Astrocyte (in vitro differentiated cells and primary cell): ENCODE data around the gene IL21R. TPM values are rescaled to one million over a fixed set of nuclear protein-coding genes. Genes with fewer than 3 reads are reported as not detected.

Source experiments
- DNase-seq: peaks from one replicate; pipeline ENCODE4 v3.0.0-alpha.2; 2010; ENCODE audit warnings: low read depth
- FAIRE-seq: peaks from 2 replicates; lab custom pipeline; 2011; peaks lifted over from hg19 to GRCh38; lab: Jason Lieb, UNC
- H2AFZ ChIP-seq: 2 replicates; pipeline ENCODE4 v1.6.0; 2012; ENCODE audit warnings: low read depth, low read length, inconsistent platforms
- H3K27ac ChIP-seq: 2 replicates; pipeline ENCODE4 v1.5.1; 2011; ENCODE audit warnings: low read depth, low read length, inconsistent platforms
- H3K27me3 ChIP-seq: 2 replicates; pipeline ENCODE4 v1.6.0; 2011; ENCODE audit warnings: low read length, inconsistent platforms; ENCODE audit not compliant: insufficient read depth
- H3K36me3 ChIP-seq: 2 replicates; pipeline ENCODE4 v1.5.1; 2011; ENCODE audit warnings: low read length, inconsistent platforms; ENCODE audit not compliant: insufficient read depth
- H3K4me1 ChIP-seq: 2 replicates; pipeline ENCODE4 v1.5.1; 2011; ENCODE audit warnings: low read length, inconsistent platforms; ENCODE audit not compliant: insufficient read depth
- H3K4me2 ChIP-seq: 2 replicates; pipeline ENCODE4 v1.6.0; 2012; ENCODE audit warnings: low read length, inconsistent platforms
- H3K4me3 ChIP-seq: 2 replicates; pipeline ENCODE4 v1.5.1; 2011; ENCODE audit warnings: low read depth, mild to moderate bottlenecking, low read length, inconsistent platforms; ENCODE audit not compliant: insufficient read depth
- H3K79me2 ChIP-seq: 2 replicates; pipeline ENCODE4 v1.6.0; 2012; ENCODE audit warnings: mild to moderate bottlenecking, low read length, inconsistent platforms; ENCODE audit not compliant: insufficient read depth
- H3K9ac ChIP-seq: 2 replicates; pipeline ENCODE4 v1.6.0; 2012; ENCODE audit warnings: mild to moderate bottlenecking, low read length, inconsistent platforms
- H3K9me3 ChIP-seq: 2 replicates; pipeline ENCODE4 v1.5.1; 2012; ENCODE audit warnings: low read depth, mild to moderate bottlenecking, low read length, inconsistent platforms; ENCODE audit not compliant: insufficient read depth
- H4K20me1 ChIP-seq: 2 replicates; pipeline ENCODE4 v1.6.0; 2012; ENCODE audit warnings: low read length, inconsistent platforms; ENCODE audit not compliant: insufficient read depth
- H3K27ac Mint-ChIP-seq: one replicate; pipeline ENCODE4 v1.8.0; 2021; ENCODE audit warnings: mild to moderate bottlenecking, mixed read lengths; ENCODE audit not compliant: unreplicated experiment
- H3K27me3 Mint-ChIP-seq: one replicate; pipeline ENCODE4 v1.8.0; 2021; ENCODE audit warnings: low read depth, mixed read lengths; ENCODE audit not compliant: unreplicated experiment
- H3K36me3 Mint-ChIP-seq: one replicate; pipeline ENCODE4 v1.8.0; 2021; ENCODE audit warnings: low read depth, mixed read lengths; ENCODE audit not compliant: unreplicated experiment
- H3K4me1 Mint-ChIP-seq: one replicate; pipeline ENCODE4 v1.8.0; 2021; ENCODE audit warnings: low read depth, mixed read lengths; ENCODE audit not compliant: unreplicated experiment
- H3K4me3 Mint-ChIP-seq: one replicate; pipeline ENCODE4 v1.8.0; 2021; ENCODE audit warnings: mild to moderate bottlenecking, moderate library complexity, mixed read lengths; ENCODE audit not compliant: unreplicated experiment
- H3K9me3 Mint-ChIP-seq: one replicate; pipeline ENCODE4 v1.8.0; 2021; ENCODE audit warnings: mild to moderate bottlenecking, mixed read lengths; ENCODE audit not compliant: unreplicated experiment
- EZH2 ChIP-seq: IDR thresholded peaks from 2 replicates; pipeline ENCODE4 v1.6.1; 2012; ENCODE audit warnings: mild to moderate bottlenecking, low read length, inconsistent platforms; ENCODE audit not compliant: insufficient read depth
- total RNA-seq: library from RNA; stranded (reverse); gene quantifications from 2 replicates; pipeline ENCODE4 v1.2.1, GENCODE V29; 2021
- TF ChIP-seq, protein P1 (sequence below): IDR thresholded peaks from 2 replicates; pipeline ENCODE4 v1.5.1; 2011; ENCODE audit warnings: low read depth, mild to moderate bottlenecking, inconsistent platforms, low read length, moderate library complexity; ENCODE audit not compliant: insufficient read depth

IL21R gene
- total RNA-seq, 1 donor from 2014 or later: 1.8 TPM

DNA sequence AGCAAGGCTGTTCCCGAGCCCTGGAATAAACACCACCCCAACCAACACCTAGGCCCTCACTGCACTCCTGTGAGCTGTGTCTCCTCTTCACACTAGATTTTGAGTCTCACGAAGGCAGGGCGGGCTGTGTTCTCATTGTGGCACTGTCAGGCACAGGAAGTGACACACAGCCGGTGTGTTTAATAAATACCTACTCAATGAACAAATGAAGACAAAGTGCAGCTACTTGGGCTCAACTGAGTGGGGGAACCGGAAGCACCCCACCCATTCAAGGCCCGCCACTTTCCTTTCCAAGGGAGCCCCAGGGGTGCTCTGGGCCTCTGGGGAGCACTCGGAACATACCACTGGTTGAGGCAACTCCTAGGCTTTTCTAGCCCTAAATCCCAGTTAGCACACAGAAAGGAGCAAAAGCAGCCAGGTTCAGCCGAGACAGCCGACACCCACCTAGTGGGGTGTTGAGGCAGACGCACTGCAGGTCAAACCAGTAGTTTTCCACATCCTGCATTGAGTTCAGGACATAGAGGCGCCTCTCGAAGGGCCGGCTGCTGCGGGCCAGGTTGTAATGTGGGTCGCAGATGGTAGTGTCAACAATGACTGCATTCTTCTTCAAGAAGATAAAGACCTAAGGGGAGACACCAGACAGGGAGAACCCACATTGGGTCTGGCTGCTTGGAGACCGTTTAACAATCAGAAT lies 90.1 kb downstream of the IL21R start:
- no peaks in the 10 kb centered on the region for H3K27me3 Mint-ChIP-seq
- Histone ChIP-seq H3K4me2 (peak overlapping the region; percentile 22), H3K27me3 (no peaks in the 10 kb centered on the region), H3K9ac (no peak overlapping the region), H3K79me2 (peaks cover 2% of the 10 kb centered on the region), H4K20me1 (peaks cover 3% of the 10 kb centered on the region), H3K4me1 (peaks cover 29% of the 10 kb centered on the region), H3K27ac (peak overlapping the region; percentile 30), H2AFZ (no peak overlapping the region), H3K36me3 (peaks cover 59% of the 10 kb centered on the region), H3K4me3 (no peak overlapping the region), H3K9me3 (no peaks in the 10 kb centered on the region)
- H3K36me3 Mint-ChIP-seq: peaks cover 34% of the 10 kb centered on the region
- DNase-seq (no peak), FAIRE-seq (no peak)
- no peak overlapping the region for H3K4me3 Mint-ChIP-seq
- H3K9me3 Mint-ChIP-seq: no peaks in the 10 kb centered on the region
- no peak for TF ChIP-seq EZH2
- TF ChIP-seq, protein P1, sequence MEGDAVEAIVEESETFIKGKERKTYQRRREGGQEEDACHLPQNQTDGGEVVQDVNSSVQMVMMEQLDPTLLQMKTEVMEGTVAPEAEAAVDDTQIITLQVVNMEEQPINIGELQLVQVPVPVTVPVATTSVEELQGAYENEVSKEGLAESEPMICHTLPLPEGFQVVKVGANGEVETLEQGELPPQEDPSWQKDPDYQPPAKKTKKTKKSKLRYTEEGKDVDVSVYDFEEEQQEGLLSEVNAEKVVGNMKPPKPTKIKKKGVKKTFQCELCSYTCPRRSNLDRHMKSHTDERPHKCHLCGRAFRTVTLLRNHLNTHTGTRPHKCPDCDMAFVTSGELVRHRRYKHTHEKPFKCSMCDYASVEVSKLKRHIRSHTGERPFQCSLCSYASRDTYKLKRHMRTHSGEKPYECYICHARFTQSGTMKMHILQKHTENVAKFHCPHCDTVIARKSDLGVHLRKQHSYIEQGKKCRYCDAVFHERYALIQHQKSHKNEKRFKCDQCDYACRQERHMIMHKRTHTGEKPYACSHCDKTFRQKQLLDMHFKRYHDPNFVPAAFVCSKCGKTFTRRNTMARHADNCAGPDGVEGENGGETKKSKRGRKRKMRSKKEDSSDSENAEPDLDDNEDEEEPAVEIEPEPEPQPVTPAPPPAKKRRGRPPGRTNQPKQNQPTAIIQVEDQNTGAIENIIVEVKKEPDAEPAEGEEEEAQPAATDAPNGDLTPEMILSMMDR: no peak
- no peak overlapping the region for H3K27ac Mint-ChIP-seq
- no peaks in the 10 kb centered on the region for H3K4me1 Mint-ChIP-seq

DNA sequence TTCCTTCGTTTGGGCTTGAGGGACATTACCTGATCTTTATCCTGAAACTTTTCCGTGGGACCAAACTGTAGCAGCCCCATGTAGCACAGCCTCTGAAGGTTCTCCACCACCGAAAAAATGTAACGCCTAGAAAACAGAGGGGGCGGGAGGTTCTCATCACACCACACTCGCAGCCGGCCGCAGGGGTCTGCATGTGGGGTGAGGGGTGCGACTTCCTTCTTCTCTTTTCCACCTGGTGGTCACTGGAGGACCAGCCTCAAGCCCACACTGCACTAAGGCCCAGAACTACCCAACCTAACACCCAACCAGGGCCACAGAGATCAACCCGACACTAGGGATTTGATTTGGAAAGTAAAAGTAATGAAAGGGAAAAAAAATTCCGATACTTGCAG lies 90.6 kb downstream of the IL21R start:
- Histone ChIP-seq H3K4me2 (no peak overlapping the region), H3K79me2 (peaks cover 2% of the 10 kb centered on the region), H3K27me3 (no peaks in the 10 kb centered on the region), H4K20me1 (peaks cover 3% of the 10 kb centered on the region), H3K4me1 (peaks cover 29% of the 10 kb centered on the region), H3K36me3 (peaks cover 61% of the 10 kb centered on the region), H3K27ac (no peak overlapping the region), H3K9me3 (no peaks in the 10 kb centered on the region), H2AFZ (no peak overlapping the region), H3K9ac (no peak overlapping the region), H3K4me3 (no peak overlapping the region)
- TF ChIP-seq EZH2: no peak
- TF ChIP-seq, protein P1: no peak
- Mint-ChIP-seq H3K27ac (peak overlapping the region; percentile 8), H3K27me3 (no peaks in the 10 kb centered on the region), H3K9me3 (no peaks in the 10 kb centered on the region), H3K4me1 (no peaks in the 10 kb centered on the region), H3K4me3 (no peak overlapping the region), H3K36me3 (peaks cover 34% of the 10 kb centered on the region)
- no peak for FAIRE-seq
- no peak for DNase-seq

DNA sequence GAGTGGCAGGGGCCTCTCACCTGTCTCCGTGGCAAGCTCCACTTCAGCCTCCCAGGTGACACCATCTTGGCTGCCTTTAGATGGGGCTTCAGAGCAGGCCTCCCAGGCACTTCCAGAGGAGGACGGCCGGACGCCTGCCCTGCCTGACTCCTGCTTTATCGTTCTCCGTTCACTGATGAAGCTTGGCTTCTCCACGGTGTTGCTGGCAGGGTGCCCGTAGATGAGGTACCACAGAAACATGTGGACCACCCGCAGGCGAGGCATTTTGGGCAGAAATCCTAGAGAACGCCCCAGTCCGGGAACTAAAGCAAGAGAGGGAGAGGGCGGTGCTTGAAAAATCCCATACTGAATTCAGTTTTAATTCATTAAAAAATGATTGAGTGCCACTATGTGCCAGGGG lies 93.2 kb downstream of the IL21R start:
- Histone ChIP-seq H2AFZ (no peak overlapping the region), H3K4me3 (no peak overlapping the region), H3K79me2 (peaks cover 2% of the 10 kb centered on the region), H4K20me1 (peaks cover 3% of the 10 kb centered on the region), H3K27ac (peak overlapping the region; percentile 80), H3K36me3 (peaks cover 50% of the 10 kb centered on the region), H3K4me2 (peak overlapping the region; percentile 54), H3K9me3 (no peaks in the 10 kb centered on the region), H3K27me3 (no peaks in the 10 kb centered on the region), H3K4me1 (peaks cover 29% of the 10 kb centered on the region), H3K9ac (peak overlapping the region; percentile 45)
- Mint-ChIP-seq H3K27me3 (no peaks in the 10 kb centered on the region), H3K27ac (no peak overlapping the region), H3K36me3 (peaks cover 24% of the 10 kb centered on the region), H3K4me1 (no peaks in the 10 kb centered on the region), H3K4me3 (no peak overlapping the region), H3K9me3 (no peaks in the 10 kb centered on the region)
- DNase-seq (peak; percentile 90), FAIRE-seq (no peak)
- no peak for TF ChIP-seq EZH2
- TF ChIP-seq, protein P1: no peak
